VCaP (cell line): ENCODE measurements around the gene C12orf57.

Experiments used
- H3K27ac ChIP-seq: fragments of 450-650 bp; 2 replicates; pipeline ENCODE4 v1.5.1; 2017
- CTCF ChIP-seq: fragments of 450-650 bp; conservative IDR thresholded peaks from 2 replicates; pipeline ENCODE4 v1.5.1; 2017; ENCODE audit warnings: mild to moderate bottlenecking, moderate library complexity

C12orf57 gene

GRCh38 chr12:6943722-6944380 is at the start of gene C12orf57, which contains the start of gene RNU7-1:
C12orf57 (plus strand) TSS chr12:6944022; CDS start chr12:6944122, 100 bp downstream.
RNU7-1 (plus strand) TSS chr12:6943816.
- H3K27ac ChIP-seq = peak within 1 kb of the TSS; percentile 96
- no peak for TF ChIP-seq CTCF

- no peak overlapping the region for H3K27ac ChIP-seq
- TF ChIP-seq CTCF = no peak
These were observed 49.5 kb upstream of the C12orf57 start for GRCh38 chr12:6894321-6894720.

- TF ChIP-seq CTCF = no peak
- no peak overlapping the region for H3K27ac ChIP-seq
These were observed 46.9 kb upstream of the C12orf57 start for GRCh38 chr12:6896846-6897435.

- TF ChIP-seq CTCF = no peak
- peak overlapping the region; percentile 32; the same call in 1 of the 2 replicates for H3K27ac ChIP-seq
These were observed 44.4 kb upstream of the C12orf57 start for GRCh38 chr12:6899427-6899826.

GRCh38 chr12:6899837-6900519 is 43.8 kb upstream of the C12orf57 start:
- TF ChIP-seq CTCF = no peak
- peak overlapping the region; percentile 32; the same call in 1 of the 2 replicates for H3K27ac ChIP-seq

- H3K27ac ChIP-seq = no peak overlapping the region
- no peak for TF ChIP-seq CTCF
These were observed 41.4 kb upstream of the C12orf57 start for GRCh38 chr12:6902448-6902847.

- peak overlapping the region; percentile 67 for H3K27ac ChIP-seq
- TF ChIP-seq CTCF = no peak
These were observed 40.1 kb upstream of the C12orf57 start for GRCh38 chr12:6903722-6904121.
